Sigmoid colon (tissue), 7 donors: ENCODE measurements around the gene CHODL. TPM values are rescaled to one million over a fixed set of nuclear protein-coding genes. Genes with fewer than 3 reads are reported as not detected.

ENCODE experiments used
- DNase-seq: peaks from one replicate; pipeline ENCODE4 v3.0.0-alpha.2; 2019
- H3K27ac ChIP-seq, 4 donors: fragments of 200-600 bp; sonication (generic); one replicate each; pipeline ENCODE4 v1.5.1; 2016 to 2019; ENCODE audit warnings: mild to moderate bottlenecking in 1 of 4
- H3K27me3 ChIP-seq, 3 donors: fragments of 200-600 bp; sonication (generic); one replicate each; pipeline ENCODE4 v1.5.1; 2019; ENCODE audit warnings: mild to moderate bottlenecking in 1 of 3
- H3K36me3 ChIP-seq, 4 donors: fragments of 200-600 bp; sonication (generic); one replicate each; pipeline ENCODE4 v1.5.1; 2016 to 2019
- H3K4me1 ChIP-seq, 4 donors: fragments of 200-600 bp; sonication (generic); one replicate each; pipeline ENCODE4 v1.5.1; 2017 to 2019
- H3K4me3 ChIP-seq, 4 donors: fragments of 200-600 bp; sonication (generic); one replicate each; pipeline ENCODE4 v1.5.1; 2017 to 2019; ENCODE audit warnings: mild to moderate bottlenecking in 2 of 4, moderate library complexity in 1 of 4
- H3K9me3 ChIP-seq, 4 donors: fragments of 200-600 bp in 3 of 4; sonication (generic) in 3 of 4; one replicate each; pipeline versions ENCODE4 v1.5.1 to v1.6.1; 2013 to 2019
- EP300 ChIP-seq, 4 donors: sonication (generic); formaldehyde crosslinking; IDR thresholded peaks; one replicate each; pipeline ENCODE4 v1.6.1; 2017; ENCODE audit warnings: antibody characterized with exemption in 4 of 4
- POLR2A ChIP-seq, 2 donors: fragments of 450-650 bp; IDR thresholded peaks; one replicate each; pipeline ENCODE4 v1.6.1; 2016; ENCODE audit warnings: antibody characterized with exemption in 2 of 2, mild to moderate bottlenecking in 2 of 2, moderate library complexity in 2 of 2
- POLR2AphosphoS5 ChIP-seq, 4 donors: sonication (generic); formaldehyde crosslinking; IDR thresholded peaks; one replicate each; pipeline ENCODE4 v1.6.1; 2017; ENCODE audit warnings: antibody characterized with exemption in 4 of 4
- WGBS, 2 donors: extraction: QIAGEN DNeasy Blood & Tissue Kit; methylation state at CpG; one replicate each; pipeline ENCODE4 v1.1.7; 2013; 5-methylcytosine and 5-hydroxymethylcytosine counted together
- intact Hi-C: fragments of 100-400 bp; cut with DNase I; formaldehyde crosslinking; loops from one replicate; pipeline ENCODE4 v1.15.1; 2023
- polyA plus RNA-seq, 3 donors: library from polyadenylated mRNA; stranded (reverse); fragments of 200-250 nt; gene quantifications; one replicate each; pipeline ENCODE4 v1.2.3, GENCODE V29; 2013
- total RNA-seq, 4 donors: library from RNA; depleted of rRNA; stranded (reverse); fragments of >200 nt; gene quantifications; one replicate each; pipeline ENCODE4 v1.1.0, GENCODE V29; 2016
- TF ChIP-seq, protein P1 (sequence below), 4 experiments: fragments of 450-650 bp in 3 of 4; fragments of 200-600 bp in 1 of 4; IDR thresholded peaks; one replicate each; pipeline ENCODE4 v1.5.1; 2016 to 2019; ENCODE audit warnings: antibody characterized with exemption in 4 of 4, mild to moderate bottlenecking in 3 of 4, moderate library complexity in 2 of 4
- donor health status: healthy with polysubstance abuse.
- donor health status: Bipolar disorder and iron deficiency.
- donor health status: healthy.

Gene CHODL
- total RNA-seq = 1 to 10 TPM; 2.6 to 8.2 (median 3.2) TPM
- polyA plus RNA-seq = under 1 TPM in 2 of 3 donors, not detected in 1; 0.46 to 0.82 TPM

GRCh38 chr21:18244671-18245463 is at the start of gene CHODL:
TSS of gene CHODL (plus strand) at chr21:18244833. CDS start at chr21:18245224, 391 bp downstream.
- Histone ChIP-seq H3K9me3 (no peaks in the 10 kb centered on the region), H3K27ac (peak within 1 kb of the TSS in 3 of 4 donors; percentile 5 to 50 (median 9)), H3K4me3 (peak within 1 kb of the TSS; percentile 23 to 55 (median 46)), H3K27me3 (peaks cover 0 to 39% (median 7%) of the 10 kb centered on the region in 3 donors), H3K36me3 (no peaks in the 10 kb centered on the region), H3K4me1 (peaks cover 0 to 20% (median 12%) of the 10 kb centered on the region in 4 donors)
- DNase-seq = no peak
- TF ChIP-seq POLR2AphosphoS5 (IDR thresholded peaks at IDR 0.05) (no peak), EP300 (IDR thresholded peaks at IDR 0.05) (no peak), POLR2A (IDR thresholded peaks at IDR 0.05) (no peak)
- TF ChIP-seq, protein P1, sequence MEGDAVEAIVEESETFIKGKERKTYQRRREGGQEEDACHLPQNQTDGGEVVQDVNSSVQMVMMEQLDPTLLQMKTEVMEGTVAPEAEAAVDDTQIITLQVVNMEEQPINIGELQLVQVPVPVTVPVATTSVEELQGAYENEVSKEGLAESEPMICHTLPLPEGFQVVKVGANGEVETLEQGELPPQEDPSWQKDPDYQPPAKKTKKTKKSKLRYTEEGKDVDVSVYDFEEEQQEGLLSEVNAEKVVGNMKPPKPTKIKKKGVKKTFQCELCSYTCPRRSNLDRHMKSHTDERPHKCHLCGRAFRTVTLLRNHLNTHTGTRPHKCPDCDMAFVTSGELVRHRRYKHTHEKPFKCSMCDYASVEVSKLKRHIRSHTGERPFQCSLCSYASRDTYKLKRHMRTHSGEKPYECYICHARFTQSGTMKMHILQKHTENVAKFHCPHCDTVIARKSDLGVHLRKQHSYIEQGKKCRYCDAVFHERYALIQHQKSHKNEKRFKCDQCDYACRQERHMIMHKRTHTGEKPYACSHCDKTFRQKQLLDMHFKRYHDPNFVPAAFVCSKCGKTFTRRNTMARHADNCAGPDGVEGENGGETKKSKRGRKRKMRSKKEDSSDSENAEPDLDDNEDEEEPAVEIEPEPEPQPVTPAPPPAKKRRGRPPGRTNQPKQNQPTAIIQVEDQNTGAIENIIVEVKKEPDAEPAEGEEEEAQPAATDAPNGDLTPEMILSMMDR (IDR thresholded peaks at IDR 0.05) = no peak
- intact Hi-C loops = no loop called here
- WGBS, 2 donors = 4 to 14% methylated on average over 72 of the region's 72 CpGs

DNA sequence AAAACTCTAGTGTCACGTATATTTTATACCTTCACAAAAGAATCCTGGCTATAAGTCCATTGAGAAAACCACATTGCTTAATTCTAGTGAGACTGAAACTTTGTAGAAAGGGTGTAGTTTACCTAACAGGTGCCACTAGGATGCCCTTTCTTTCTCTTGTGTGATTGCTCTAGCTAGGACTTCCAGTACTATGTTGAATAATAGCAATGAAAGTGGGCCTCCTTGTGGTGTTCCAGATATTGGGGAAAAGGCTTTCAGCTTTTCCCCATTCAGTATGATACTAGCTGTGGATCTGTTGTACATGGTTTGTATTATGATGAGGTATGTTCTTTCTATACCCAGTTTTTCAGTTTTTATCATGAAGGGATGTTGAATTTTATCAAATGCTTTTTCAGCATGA is 39.7 kb upstream of the CHODL start:
- intact Hi-C loops = no loop called here
- DNase-seq = no peak
- H3K27ac ChIP-seq = no peak overlapping the region
- WGBS, 2 donors = 89% methylated on average over 1 of the region's 1 CpG
- TF ChIP-seq, protein P1 (IDR thresholded peaks at IDR 0.05) = no peak
- TF ChIP-seq EP300 (IDR thresholded peaks at IDR 0.05) (no peak), POLR2A (IDR thresholded peaks at IDR 0.05) (no peak)
- no peaks in the 10 kb centered on the region for H3K36me3 ChIP-seq
- H3K4me1 ChIP-seq = no peaks in the 10 kb centered on the region
- no peaks in the 10 kb centered on the region for H3K27me3 ChIP-seq
- no peaks in the 10 kb centered on the region for H3K9me3 ChIP-seq
- no peak overlapping the region for H3K4me3 ChIP-seq

GRCh38 chr21:18218331-18218730 is 26.3 kb upstream of the CHODL start:
- WGBS, 2 donors = 15 to 39% methylated on average over 1 of the region's 1 CpG
- no peak for DNase-seq
- Histone ChIP-seq H3K4me1 (no peaks in the 10 kb centered on the region), H3K27ac (no peak overlapping the region), H3K4me3 (no peak overlapping the region), H3K9me3 (peaks cover 4 to 10% (median 7%) of the 10 kb centered on the region in 4 donors), H3K27me3 (no peaks in the 10 kb centered on the region), H3K36me3 (no peaks in the 10 kb centered on the region)
- no peak for TF ChIP-seq EP300 (IDR thresholded peaks at IDR 0.05)
- TF ChIP-seq, protein P1 (IDR thresholded peaks at IDR 0.05) = no peak
- no peak for TF ChIP-seq POLR2AphosphoS5 (IDR thresholded peaks at IDR 0.05)
- no peak for TF ChIP-seq POLR2A (IDR thresholded peaks at IDR 0.05)
- intact Hi-C loops = no loop called here

GRCh38 chr21:18220498-18220897 is 24.1 kb upstream of the CHODL start:
- no peaks in the 10 kb centered on the region for H3K4me1 ChIP-seq
- H3K27ac ChIP-seq = no peak overlapping the region
- intact Hi-C loops = no loop called here
- TF ChIP-seq, protein P1 (IDR thresholded peaks at IDR 0.05) = no peak
- no peak for TF ChIP-seq POLR2AphosphoS5 (IDR thresholded peaks at IDR 0.05)
- TF ChIP-seq EP300 (IDR thresholded peaks at IDR 0.05) = no peak
- no peak for TF ChIP-seq POLR2A (IDR thresholded peaks at IDR 0.05)
- no peaks in the 10 kb centered on the region for H3K36me3 ChIP-seq
- no peaks in the 10 kb centered on the region for H3K27me3 ChIP-seq
- H3K9me3 ChIP-seq = peaks cover 4 to 10% (median 7%) of the 10 kb centered on the region in 4 donors
- no peak for DNase-seq
- H3K4me3 ChIP-seq = no peak overlapping the region
